GM19438 (cell line): ENCODE measurements around the gene SLC26A9.

Source experiments
- ATAC-seq: cut with Tn5 transposase; IDR thresholded peaks from one replicate; pipeline ENCODE4 v1.9.1; 2021; ENCODE audit warnings: low read depth; ENCODE audit not compliant: unreplicated experiment

Gene SLC26A9

DNA sequence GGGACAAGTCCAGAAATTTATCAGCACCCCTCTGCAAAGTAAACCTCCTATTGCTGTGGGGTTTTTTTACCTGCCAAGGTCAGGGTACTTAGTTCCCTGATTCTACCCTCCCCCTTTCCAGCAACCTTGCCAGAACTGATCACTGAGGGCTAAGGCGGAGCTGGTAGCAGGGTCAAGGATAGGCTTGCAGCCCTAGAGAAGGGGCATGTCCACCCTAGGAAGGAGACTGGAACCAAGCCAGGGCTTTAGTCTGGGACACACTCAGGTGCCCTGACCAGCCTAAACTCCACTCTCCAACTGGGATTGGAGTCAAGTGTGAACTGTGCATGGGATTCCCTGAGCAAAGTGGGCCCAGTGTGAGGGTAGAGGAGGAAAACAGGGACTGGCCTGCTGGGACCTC, 6.5 kb upstream of the SLC26A9 start:
- no peak for ATAC-seq

DNA sequence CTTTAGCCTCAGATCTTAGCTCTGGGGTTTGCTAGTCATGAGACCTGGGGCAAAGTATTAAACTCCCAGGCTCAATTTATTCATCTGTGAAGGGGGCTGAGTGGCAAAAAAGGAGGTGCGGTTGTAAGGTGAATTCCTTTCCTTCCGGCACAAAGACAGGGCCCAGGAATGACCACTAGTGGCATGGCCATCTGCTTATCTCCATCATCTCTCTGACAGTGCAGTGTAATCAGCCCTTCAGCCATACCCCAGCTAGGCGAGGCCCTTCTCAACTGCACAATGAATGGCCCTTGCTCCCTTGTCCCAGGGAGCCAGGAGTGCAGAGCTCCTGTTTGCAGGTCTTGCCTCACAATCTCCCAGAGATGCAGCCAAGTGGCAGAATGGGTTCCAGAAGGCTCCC, 5.6 kb upstream of the SLC26A9 start:
- no peak for ATAC-seq

GRCh38 chr1:205948039-205948438, 4.8 kb upstream of the SLC26A9 start:
- no peak for ATAC-seq

- no peak for ATAC-seq
Observed at GRCh38 chr1:205947024-205947423, 3.8 kb upstream of the SLC26A9 start.

- no peak for ATAC-seq
Observed at GRCh38 chr1:205945069-205945468, 1.8 kb upstream of the SLC26A9 start.

- no peak for ATAC-seq
Observed at GRCh38 chr1:205944525-205944924, 1.3 kb upstream of the SLC26A9 start.

GRCh38 chr1:205942631-205943159, 561 bp downstream of the SLC26A9 start:
- no peak for ATAC-seq

- ATAC-seq = no peak
Observed at GRCh38 chr1:205940710-205941109, 2.5 kb downstream of the SLC26A9 start.

DNA sequence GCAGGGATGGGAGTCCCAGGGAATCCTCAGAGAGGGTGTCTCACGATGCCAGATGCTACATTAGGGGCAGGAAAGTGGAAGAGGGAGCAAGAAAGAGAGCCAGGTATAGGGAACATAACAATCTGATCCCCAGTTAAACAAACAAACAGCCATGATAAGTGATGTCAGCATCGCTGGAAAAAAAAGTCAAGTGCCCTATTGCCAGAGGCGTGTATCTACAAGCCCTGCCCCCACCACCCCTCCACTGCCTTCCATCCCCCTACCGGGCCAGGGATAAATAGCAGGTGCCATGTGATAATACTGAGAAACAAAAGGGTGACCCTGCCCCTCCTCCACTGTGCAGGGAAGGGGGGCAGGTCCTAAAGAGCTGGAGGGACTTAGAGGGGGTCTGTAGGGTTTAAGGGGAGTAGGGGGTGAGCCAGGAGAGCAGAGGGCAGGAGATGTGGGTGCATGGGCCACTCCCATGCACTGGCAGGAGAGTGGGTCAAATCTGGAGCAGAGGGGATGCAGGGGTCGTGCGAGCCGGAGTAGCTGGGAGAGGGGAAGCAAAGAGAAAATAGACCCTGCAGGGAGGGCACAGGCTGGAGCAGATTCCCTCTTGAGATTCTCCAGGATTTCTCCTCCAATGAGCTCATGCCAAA, 3.4 kb downstream of the SLC26A9 start:
- ATAC-seq = no peak

- no peak for ATAC-seq
Observed at GRCh38 chr1:205938682-205939081, 4.6 kb downstream of the SLC26A9 start.

DNA sequence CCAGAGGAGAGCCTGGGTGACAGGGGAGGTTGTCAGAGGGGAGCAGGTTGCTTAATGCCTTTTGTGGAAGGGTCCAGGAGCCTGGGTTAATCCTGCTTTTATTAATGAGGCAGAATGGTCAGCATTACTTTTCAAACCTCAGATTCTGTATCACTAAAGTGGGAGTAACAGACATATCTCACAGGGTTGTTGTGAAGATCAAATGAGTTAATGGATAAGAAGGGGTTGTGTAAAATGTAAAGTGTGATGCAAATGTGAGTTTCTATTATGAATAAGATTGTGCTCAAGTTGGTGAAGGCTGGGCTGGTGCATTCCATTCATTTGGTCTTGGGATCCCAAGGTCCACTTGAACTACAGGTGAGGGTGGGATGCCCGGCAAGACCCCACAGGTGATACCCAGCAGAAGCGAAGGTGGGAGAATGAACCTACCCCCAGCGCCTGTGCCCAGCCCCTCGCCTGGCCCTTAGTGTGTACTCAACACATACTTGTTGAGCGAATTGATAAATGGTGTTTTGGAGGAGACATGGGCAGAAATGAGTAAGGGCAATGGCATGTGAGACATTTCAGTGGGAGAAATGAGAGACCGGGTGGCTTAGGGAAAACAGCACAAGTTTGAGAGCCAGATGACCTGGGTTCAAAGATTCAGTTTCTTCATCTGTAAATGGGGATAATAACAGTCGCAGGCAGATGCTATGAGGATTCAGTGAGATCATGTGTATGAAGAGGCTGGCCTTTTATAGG, 6.2 kb downstream of the SLC26A9 start:
- ATAC-seq = no peak

GRCh38 chr1:205936311-205936710, 6.9 kb downstream of the SLC26A9 start:
- no peak for ATAC-seq

- ATAC-seq = no peak
Observed at GRCh38 chr1:205935869-205936268, 7.4 kb downstream of the SLC26A9 start.

GRCh38 chr1:205934788-205935187, 8.5 kb downstream of the SLC26A9 start:
- no peak for ATAC-seq

GRCh38 chr1:205933671-205934618, 9.3 kb downstream of the SLC26A9 start:
- ATAC-seq = no peak

GRCh38 chr1:205932776-205933175, 10.5 kb downstream of the SLC26A9 start:
- ATAC-seq = no peak

GRCh38 chr1:205930799-205931281, 12.4 kb downstream of the SLC26A9 start:
- ATAC-seq = no peak

DNA sequence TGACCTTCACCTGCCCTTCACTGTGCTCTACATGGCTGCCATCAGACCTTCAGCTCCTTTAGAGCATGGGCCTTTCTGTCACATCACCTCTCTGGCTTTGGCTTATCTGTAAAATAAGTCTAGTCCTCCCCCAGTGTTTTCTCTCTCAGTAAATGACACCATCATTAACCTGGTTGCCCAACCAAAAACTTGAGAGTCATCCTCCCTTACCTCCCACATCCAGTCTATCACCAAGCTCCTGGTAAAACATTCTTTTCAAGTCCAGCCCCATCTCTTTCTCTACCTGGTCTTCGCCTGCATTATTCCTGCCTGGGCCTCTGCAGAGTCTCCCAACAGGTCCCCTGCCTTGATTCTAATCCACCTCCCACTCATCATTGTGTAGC, 13.1 kb downstream of the SLC26A9 start:
- no peak for ATAC-seq

GRCh38 chr1:205929496-205930194, 13.6 kb downstream of the SLC26A9 start:
- no peak for ATAC-seq

DNA sequence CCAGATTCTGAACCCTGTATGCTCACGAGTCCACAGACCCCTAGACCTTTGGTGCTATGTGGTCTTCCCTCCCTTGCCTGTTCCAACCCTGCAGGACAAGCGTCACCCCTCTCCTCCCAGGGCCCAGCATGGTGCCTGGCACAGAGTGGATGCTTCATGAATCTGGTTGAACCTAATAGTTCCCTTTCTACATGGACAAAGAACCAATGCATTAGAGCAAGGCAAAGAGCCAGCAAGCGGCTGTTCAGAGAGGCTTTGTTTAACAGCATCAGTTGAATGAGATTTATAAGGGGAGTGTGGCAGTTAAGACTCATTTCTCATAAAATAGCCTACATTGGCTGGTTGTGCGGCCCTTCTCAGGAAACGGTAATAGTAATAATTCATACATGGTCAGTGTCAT, 14.9 kb downstream of the SLC26A9 start:
- no peak for ATAC-seq
